ENCODE measurements around the gene PODNL1. TPM values are rescaled to one million over a fixed set of nuclear protein-coding genes. Genes with fewer than 3 reads are reported as not detected.

Gene PODNL1
- total and polyA plus RNA-seq, 2 experiments from 2014 or later, result 0.17 to 2.4 TPM

- no peaks in the 10 kb centered on the region for H3K9me2 ChIP-seq (replicated peaks; ENCODE audit: insufficient read depth)
- H2AFZ ChIP-seq, result peak overlapping the region; percentile 80
- H3K27ac ChIP-seq, result peak overlapping the region; percentile 81
- H3K4me3 ChIP-seq, result peak overlapping the region; percentile 69
- peak; percentile 55 for DNase-seq (ENCODE audit: low spot score)
- peaks cover 14% of the 10 kb centered on the region for H3K79me2 ChIP-seq
- no peaks in the 10 kb centered on the region for H4K20me1 ChIP-seq (ENCODE audit: insufficient read depth, poor library complexity, severe bottlenecking)
- H3K27me3 ChIP-seq, result no peaks in the 10 kb centered on the region
- peaks cover 8% of the 10 kb centered on the region for H3K4me1 ChIP-seq (ENCODE audit: insufficient read depth)
- TF ChIP-seq, protein P1, sequence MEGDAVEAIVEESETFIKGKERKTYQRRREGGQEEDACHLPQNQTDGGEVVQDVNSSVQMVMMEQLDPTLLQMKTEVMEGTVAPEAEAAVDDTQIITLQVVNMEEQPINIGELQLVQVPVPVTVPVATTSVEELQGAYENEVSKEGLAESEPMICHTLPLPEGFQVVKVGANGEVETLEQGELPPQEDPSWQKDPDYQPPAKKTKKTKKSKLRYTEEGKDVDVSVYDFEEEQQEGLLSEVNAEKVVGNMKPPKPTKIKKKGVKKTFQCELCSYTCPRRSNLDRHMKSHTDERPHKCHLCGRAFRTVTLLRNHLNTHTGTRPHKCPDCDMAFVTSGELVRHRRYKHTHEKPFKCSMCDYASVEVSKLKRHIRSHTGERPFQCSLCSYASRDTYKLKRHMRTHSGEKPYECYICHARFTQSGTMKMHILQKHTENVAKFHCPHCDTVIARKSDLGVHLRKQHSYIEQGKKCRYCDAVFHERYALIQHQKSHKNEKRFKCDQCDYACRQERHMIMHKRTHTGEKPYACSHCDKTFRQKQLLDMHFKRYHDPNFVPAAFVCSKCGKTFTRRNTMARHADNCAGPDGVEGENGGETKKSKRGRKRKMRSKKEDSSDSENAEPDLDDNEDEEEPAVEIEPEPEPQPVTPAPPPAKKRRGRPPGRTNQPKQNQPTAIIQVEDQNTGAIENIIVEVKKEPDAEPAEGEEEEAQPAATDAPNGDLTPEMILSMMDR (IDR thresholded peaks at IDR 0.05; ENCODE audit: poor library complexity), result no peak
- TF ChIP-seq EZH2 (IDR thresholded peaks at IDR 0.05; ENCODE audit: borderline replicate concordance), result no peak
- TF ChIP-seq EZH2phosphoT487 (IDR thresholded peaks at IDR 0.05; ENCODE audit: low read depth, severe bottlenecking, unreplicated experiment), result no peak
- no peaks in the 10 kb centered on the region for H3K9me3 ChIP-seq (ENCODE audit: low read depth)
- no peaks in the 10 kb centered on the region for H3K36me3 ChIP-seq (replicated peaks; ENCODE audit: insufficient read depth, low read depth)
- 16% methylated on average over 6 of the region's 13 CpGs for WGBS (ENCODE audit: low lambda C conversion rate, missing lambda C conversion rate)
- peak overlapping the region; percentile 91 for H3K4me2 ChIP-seq
Measured at GRCh38 chr19:13906521-13906904, 31.7 kb downstream of the PODNL1 start.

GRCh38 chr19:13905634-13906520 lies 32.3 kb downstream of the PODNL1 start, which contains the start of the genes BRME1 and CC2D1A:
TSS of gene BRME1 (minus strand) at chr19:13906117. CDS start at chr19:13904892, 1,225 bp downstream.
TSS of gene CC2D1A (plus strand) at chr19:13906201. CDS start at chr19:13906442, 241 bp downstream.
- Histone ChIP-seq H3K79me2 (peaks cover 14% of the 10 kb centered on the region), H3K27me3 (no peaks in the 10 kb centered on the region), H3K9me2 (replicated peaks; ENCODE audit: insufficient read depth) (no peaks in the 10 kb centered on the region), H3K9me3 (ENCODE audit: low read depth) (no peaks in the 10 kb centered on the region), H2AFZ (peak within 1 kb of the TSS; percentile 80), H3K4me2 (peak within 1 kb of the TSS; percentile 91), H3K4me1 (ENCODE audit: insufficient read depth) (peaks cover 8% of the 10 kb centered on the region), H4K20me1 (ENCODE audit: insufficient read depth, poor library complexity, severe bottlenecking) (no peaks in the 10 kb centered on the region), H3K27ac (peak within 1 kb of the TSS; percentile 81), H3K36me3 (replicated peaks; ENCODE audit: insufficient read depth, low read depth) (no peaks in the 10 kb centered on the region), H3K4me3 (peak within 1 kb of the TSS; percentile 69)
- peak; percentile 96 for DNase-seq (ENCODE audit: low spot score)
- no peak for TF ChIP-seq EZH2 (IDR thresholded peaks at IDR 0.05; ENCODE audit: borderline replicate concordance)
- TF ChIP-seq EZH2phosphoT487 (IDR thresholded peaks at IDR 0.05; ENCODE audit: low read depth, severe bottlenecking, unreplicated experiment), result no peak
- TF ChIP-seq, protein P1 (IDR thresholded peaks at IDR 0.05; ENCODE audit: poor library complexity), result no peak
- whole genome bisulfite sequencing (ENCODE audit: low lambda C conversion rate, missing lambda C conversion rate), result 15% methylated on average over 68 of the region's 86 CpGs

- Histone ChIP-seq H3K27me3 (no peaks in the 10 kb centered on the region), H3K36me3 (replicated peaks; ENCODE audit: insufficient read depth, low read depth) (no peaks in the 10 kb centered on the region), H2AFZ (no peak overlapping the region), H3K4me3 (no peak overlapping the region), H3K9me2 (replicated peaks; ENCODE audit: insufficient read depth) (no peaks in the 10 kb centered on the region), H3K9me3 (ENCODE audit: low read depth) (no peaks in the 10 kb centered on the region), H4K20me1 (ENCODE audit: insufficient read depth, poor library complexity, severe bottlenecking) (no peaks in the 10 kb centered on the region), H3K4me1 (ENCODE audit: insufficient read depth) (peaks cover 13% of the 10 kb centered on the region), H3K4me2 (no peak overlapping the region), H3K27ac (no peak overlapping the region), H3K79me2 (peaks cover 14% of the 10 kb centered on the region)
- TF ChIP-seq, protein P1 (IDR thresholded peaks at IDR 0.05; ENCODE audit: poor library complexity), result peak; percentile 33
- TF ChIP-seq EZH2phosphoT487 (IDR thresholded peaks at IDR 0.05; ENCODE audit: low read depth, severe bottlenecking, unreplicated experiment), result no peak
- 82% methylated on average over 4 of the region's 4 CpGs for WGBS (ENCODE audit: low lambda C conversion rate, missing lambda C conversion rate)
- no peak for DNase-seq (ENCODE audit: low spot score)
Measured at GRCh38 chr19:13902993-13903555, 35.1 kb downstream of the PODNL1 start.
